ENCODE data around the gene TBC1D7. TPM values are rescaled to one million over a fixed set of nuclear protein-coding genes. Genes with fewer than 3 reads are reported as not detected.

The TBC1D7 gene
- total and polyA plus RNA-seq, 2 donors (not counting 1 experiment from before 2014, with no cell fraction given), result 21.5 to 22.3 TPM

GRCh38 chr6:13311155-13311554 lies 17.2 kb downstream of the TBC1D7 start:
- no peak for DNase-seq
- H3K27me3 Mint-ChIP-seq, result no peaks in the 10 kb centered on the region
- no peak for ATAC-seq (ENCODE audit: low read depth)
- no peak overlapping the region for H3K27ac Mint-ChIP-seq
- Histone ChIP-seq H3K4me1 (ENCODE audit: control insufficient read depth in 2 of 2, insufficient read depth in 2 of 2, low read length in 2 of 2) (no peaks in the 10 kb centered on the region), H3K27ac (ENCODE audit: low read length in 2 of 2) (no peak overlapping the region), H3K79me2 (ENCODE audit: control insufficient read depth, insufficient read depth, low read length) (peaks cover 40% of the 10 kb centered on the region), H3K4me3 (ENCODE audit: control extremely low read depth in 1 of 5, extremely low read depth in 1 of 5, insufficient read depth in 1 of 5, low read depth in 2 of 5, low read length in 4 of 5) (no peak overlapping the region), H2AFZ (ENCODE audit: insufficient read depth, low read depth, low read length, poor library complexity, severe bottlenecking) (no peak overlapping the region), H3K4me2 (replicated peaks; ENCODE audit: low read depth, low read length, poor library complexity, severe bottlenecking) (no peak overlapping the region), H3K36me3 (replicated peaks in 1 of 2; ENCODE audit: control extremely low read depth in 1 of 2, control insufficient read depth in 1 of 2, extremely low read depth in 1 of 2, insufficient read depth in 2 of 2, low read length in 1 of 2) (peaks cover 15 to 62% of the 10 kb centered on the region in 2 experiments), H3K27me3 (replicated peaks in 1 of 4; ENCODE audit: control extremely low read depth in 1 of 4, control insufficient read depth in 3 of 4, insufficient read depth in 4 of 4, low read length in 3 of 4) (no peaks in the 10 kb centered on the region), H3K9ac (ENCODE audit: low read length) (no peak overlapping the region), H4K20me1 (ENCODE audit: control insufficient read depth, insufficient read depth, low read length, poor library complexity, severe bottlenecking) (no peaks in the 10 kb centered on the region), H3K9me3 (ENCODE audit: control extremely low read depth in 1 of 3, control insufficient read depth in 2 of 3, insufficient read depth in 1 of 3, low read length in 2 of 3) (no peaks in the 10 kb centered on the region)
- POLR2A ChIA-PET, result interaction anchor here (0.5 kb wide), 1 partner anchor 37 kb away, joined by 8 read pairs; no protein-coding TSS in a partner anchor
- CTCF ChIA-PET, result interaction anchor here (0.6 to 2.3 kb wide), 6 partner anchors 11 to 116 kb away, joined by 3 to 7 read pairs (median 4); partner anchors contain the start of gene TBC1D7
- no CpG with 5 or more reads among the region's 1 CpG for WGBS (ENCODE audit: insufficient coverage)
- intact Hi-C loops (cut with micrococcal nuclease), result no loop called here
- peaks cover 6% of the 10 kb centered on the region for H3K4me1 Mint-ChIP-seq
- no peaks in the 10 kb centered on the region for H3K9me3 Mint-ChIP-seq (ENCODE audit: insufficient read depth)
- H3K4me3 Mint-ChIP-seq, result no peak overlapping the region
- TF ChIP-seq CTCF (IDR thresholded peaks at IDR 0.05), result no peak
- TF ChIP-seq EZH2 (IDR thresholded peaks at IDR 0.05; ENCODE audit: borderline replicate concordance, insufficient read depth, low read depth, low read length, poor library complexity, severe bottlenecking), result no peak

GRCh38 chr6:13308332-13308731 lies 20.0 kb downstream of the TBC1D7 start:
- no peak overlapping the region for H3K27ac Mint-ChIP-seq
- ATAC-seq (ENCODE audit: low read depth), result no peak
- no peaks in the 10 kb centered on the region for H3K27me3 Mint-ChIP-seq
- no peak for DNase-seq
- intact Hi-C loops (cut with micrococcal nuclease), result no loop called here
- H3K4me2 ChIP-seq (replicated peaks; ENCODE audit: low read depth, low read length, poor library complexity, severe bottlenecking), result no peak overlapping the region
- no peak overlapping the region for H3K4me3 Mint-ChIP-seq
- no peak overlapping the region for H3K4me3 ChIP-seq (ENCODE audit: control extremely low read depth in 1 of 5, extremely low read depth in 1 of 5, insufficient read depth in 1 of 5, low read depth in 2 of 5, low read length in 4 of 5)
- ChIA-PET CTCF (interaction anchor here (0.8 kb wide), 1 partner anchor 113 kb away, joined by 3 read pairs; no protein-coding TSS in a partner anchor), POLR2A (no interaction called here)
- H3K79me2 ChIP-seq (ENCODE audit: control insufficient read depth, insufficient read depth, low read length), result peaks cover 29% of the 10 kb centered on the region
- H3K9ac ChIP-seq (ENCODE audit: low read length), result no peak overlapping the region
- peaks cover 16 to 42% of the 10 kb centered on the region in 2 experiments for H3K36me3 ChIP-seq (replicated peaks in 1 of 2; ENCODE audit: control extremely low read depth in 1 of 2, control insufficient read depth in 1 of 2, extremely low read depth in 1 of 2, insufficient read depth in 2 of 2, low read length in 1 of 2)
- WGBS (ENCODE audit: insufficient coverage), result no CpG with 5 or more reads among the region's 1 CpG
- TF ChIP-seq CTCF (IDR thresholded peaks at IDR 0.05), result no peak
- TF ChIP-seq EZH2 (IDR thresholded peaks at IDR 0.05; ENCODE audit: borderline replicate concordance, insufficient read depth, low read depth, low read length, poor library complexity, severe bottlenecking), result no peak
- H3K4me1 Mint-ChIP-seq, result peaks cover 29% of the 10 kb centered on the region
- H3K9me3 ChIP-seq (ENCODE audit: control extremely low read depth in 1 of 3, control insufficient read depth in 2 of 3, insufficient read depth in 1 of 3, low read length in 2 of 3), result no peaks in the 10 kb centered on the region
- no peaks in the 10 kb centered on the region for H4K20me1 ChIP-seq (ENCODE audit: control insufficient read depth, insufficient read depth, low read length, poor library complexity, severe bottlenecking)
- no peak overlapping the region for H3K27ac ChIP-seq (ENCODE audit: low read length in 2 of 2)
- H3K27me3 ChIP-seq (replicated peaks in 1 of 4; ENCODE audit: control extremely low read depth in 1 of 4, control insufficient read depth in 3 of 4, insufficient read depth in 4 of 4, low read length in 3 of 4), result no peaks in the 10 kb centered on the region
- no peak overlapping the region for H2AFZ ChIP-seq (ENCODE audit: insufficient read depth, low read depth, low read length, poor library complexity, severe bottlenecking)
- peaks cover 26% of the 10 kb centered on the region in 2 donors for H3K4me1 ChIP-seq (ENCODE audit: control insufficient read depth in 2 of 2, insufficient read depth in 2 of 2, low read length in 2 of 2)
- H3K9me3 Mint-ChIP-seq (ENCODE audit: insufficient read depth), result no peaks in the 10 kb centered on the region

Data from B cell (primary cell).